DOHH2 (cell line): ENCODE results near the gene PPP1R3G.

Experiments used
- EZH2phosphoT487 ChIP-seq: fragments of 200-600 bp; sonication (generic); IDR thresholded peaks from 2 replicates; pipeline ENCODE4 v1.6.1; 2017; ENCODE audit warnings: borderline replicate concordance, mild to moderate bottlenecking, antibody characterized with exemption, low read length, moderate library complexity, mixed read lengths
- TF ChIP-seq, protein P1 (sequence below): fragments of 200-600 bp; sonication (generic); IDR thresholded peaks from one replicate; pipeline ENCODE4 v1.5.1; 2014; ENCODE audit warnings: antibody characterized with exemption, mild to moderate bottlenecking, low read depth, low read length; ENCODE audit not compliant: poor library complexity, severe bottlenecking

DNA sequence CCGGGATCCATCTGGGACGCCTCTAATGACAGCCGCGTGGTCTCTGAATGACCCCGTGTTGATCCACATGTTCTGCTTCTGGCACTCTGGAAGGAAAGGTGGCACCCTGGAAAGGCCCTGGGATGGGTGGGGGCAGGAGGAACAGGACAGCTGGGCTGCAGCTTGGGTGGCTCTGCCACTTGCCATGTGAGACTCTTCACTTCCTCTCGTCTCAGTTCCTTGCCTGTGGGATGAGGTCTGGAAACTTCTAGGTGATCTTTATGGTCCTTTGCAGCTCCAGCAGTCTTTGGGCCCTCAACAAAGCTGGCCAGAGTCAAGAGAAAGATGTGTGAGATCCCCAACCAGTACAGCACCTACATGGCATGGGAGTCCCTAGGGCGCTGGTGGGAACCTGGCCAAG, 26.5 kb downstream of the PPP1R3G start:
- TF ChIP-seq, protein P1, sequence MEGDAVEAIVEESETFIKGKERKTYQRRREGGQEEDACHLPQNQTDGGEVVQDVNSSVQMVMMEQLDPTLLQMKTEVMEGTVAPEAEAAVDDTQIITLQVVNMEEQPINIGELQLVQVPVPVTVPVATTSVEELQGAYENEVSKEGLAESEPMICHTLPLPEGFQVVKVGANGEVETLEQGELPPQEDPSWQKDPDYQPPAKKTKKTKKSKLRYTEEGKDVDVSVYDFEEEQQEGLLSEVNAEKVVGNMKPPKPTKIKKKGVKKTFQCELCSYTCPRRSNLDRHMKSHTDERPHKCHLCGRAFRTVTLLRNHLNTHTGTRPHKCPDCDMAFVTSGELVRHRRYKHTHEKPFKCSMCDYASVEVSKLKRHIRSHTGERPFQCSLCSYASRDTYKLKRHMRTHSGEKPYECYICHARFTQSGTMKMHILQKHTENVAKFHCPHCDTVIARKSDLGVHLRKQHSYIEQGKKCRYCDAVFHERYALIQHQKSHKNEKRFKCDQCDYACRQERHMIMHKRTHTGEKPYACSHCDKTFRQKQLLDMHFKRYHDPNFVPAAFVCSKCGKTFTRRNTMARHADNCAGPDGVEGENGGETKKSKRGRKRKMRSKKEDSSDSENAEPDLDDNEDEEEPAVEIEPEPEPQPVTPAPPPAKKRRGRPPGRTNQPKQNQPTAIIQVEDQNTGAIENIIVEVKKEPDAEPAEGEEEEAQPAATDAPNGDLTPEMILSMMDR: no peak
- no peak for TF ChIP-seq EZH2phosphoT487
